ENCODE results near the gene PRR15. TPM values are rescaled to one million over a fixed set of nuclear protein-coding genes. Genes with fewer than 3 reads are reported as not detected.

PRR15 gene
- total RNA-seq, 2 donors from 2014 or later = 2.3 to 4.7 TPM

GRCh38 chr7:29561271-29561670 is 2.4 kb upstream of the PRR15 start:
- no peak for DNase-seq
- H3K27ac ChIP-seq = no peak overlapping the region
- H3K9me3 ChIP-seq = no peaks in the 10 kb centered on the region
- intact Hi-C loops (cut with DNase I) = no loop called here
- H3K27me3 ChIP-seq = no peaks in the 10 kb centered on the region
- 86% methylated on average over 7 of the region's 7 CpGs for WGBS, 2 donors
- TF ChIP-seq CTCF (IDR thresholded peaks at IDR 0.05) (no peak), POLR2A (IDR thresholded peaks at IDR 0.05) (no peak)
- no peaks in the 10 kb centered on the region for H3K36me3 ChIP-seq (replicated peaks in 1 of 2; ENCODE audit: insufficient read depth in 1 of 2, low read depth in 2 of 2)
- H3K4me1 ChIP-seq = peaks cover 11% of the 10 kb centered on the region
- ATAC-seq = no peak
- no peak overlapping the region for H3K4me3 ChIP-seq

GRCh38 chr7:29562307-29562706 is 1.3 kb upstream of the PRR15 start:
- H3K27ac ChIP-seq = no peak overlapping the region
- peaks cover 11% of the 10 kb centered on the region for H3K4me1 ChIP-seq
- TF ChIP-seq POLR2A (IDR thresholded peaks at IDR 0.05) = no peak
- no peak for TF ChIP-seq CTCF (IDR thresholded peaks at IDR 0.05)
- no peaks in the 10 kb centered on the region for H3K36me3 ChIP-seq (replicated peaks in 1 of 2; ENCODE audit: insufficient read depth in 1 of 2, low read depth in 2 of 2)
- H3K27me3 ChIP-seq = no peaks in the 10 kb centered on the region
- DNase-seq (no peak), ATAC-seq (no peak)
- H3K4me3 ChIP-seq = no peak overlapping the region
- 78 to 84% methylated on average over 6 of the region's 6 CpGs for WGBS, 2 donors
- intact Hi-C loops (cut with DNase I) = no loop called here
- H3K9me3 ChIP-seq = no peaks in the 10 kb centered on the region

DNA sequence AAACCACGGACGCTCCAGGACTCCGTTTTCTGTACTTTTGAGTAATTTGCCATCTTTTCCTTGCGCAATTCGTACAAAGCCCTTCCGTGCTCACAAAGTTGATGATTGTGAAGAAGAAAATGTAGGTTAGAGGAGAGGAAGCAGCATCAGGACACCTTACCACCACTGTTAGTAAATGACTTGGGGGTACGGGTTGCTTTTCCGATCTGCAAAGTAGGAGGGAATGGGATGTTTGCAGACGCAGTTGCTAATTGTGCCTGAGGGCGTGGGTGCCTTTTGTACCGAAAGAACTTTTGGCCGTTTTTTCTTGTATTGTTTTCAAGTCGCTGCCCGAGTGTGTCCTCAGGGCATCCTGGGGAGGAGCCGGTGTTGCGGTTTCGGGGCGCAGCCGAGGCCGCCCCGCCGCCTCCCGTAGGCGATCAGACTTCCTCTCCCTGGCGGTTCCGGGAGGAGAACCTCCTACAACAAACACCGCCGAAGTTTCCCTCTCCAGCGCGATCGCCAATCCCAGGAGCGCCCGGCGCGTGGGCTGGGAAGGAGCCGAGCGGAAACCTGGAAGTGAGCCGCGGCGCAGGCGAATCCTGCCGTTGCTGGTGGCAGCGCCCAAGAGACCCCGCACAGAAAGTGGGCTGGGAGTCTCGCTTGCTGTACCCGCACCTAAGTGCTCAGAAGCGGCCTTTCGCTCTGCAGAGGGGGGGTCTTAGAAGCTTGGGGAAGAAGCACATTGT is 1.0 kb downstream of the PRR15 start:
- Histone ChIP-seq H3K4me3 (peak overlapping the region; percentile 69 to 72), H3K36me3 (replicated peaks in 1 of 2; ENCODE audit: insufficient read depth in 1 of 2, low read depth in 2 of 2) (no peaks in the 10 kb centered on the region), H3K27ac (peak overlapping the region; percentile 47 to 78 (median 71)), H3K27me3 (no peaks in the 10 kb centered on the region), H3K4me1 (peaks cover 11% of the 10 kb centered on the region), H3K9me3 (no peaks in the 10 kb centered on the region)
- TF ChIP-seq POLR2A (IDR thresholded peaks at IDR 0.05) (peak in 2 of 3 donors; percentile 34 to 38), CTCF (IDR thresholded peaks at IDR 0.05) (peak in 2 of 7 experiments; percentile 9 to 10)
- intact Hi-C loops (cut with DNase I) = no loop called here
- peak; percentile 55 to 67 (median 58) for DNase-seq
- 0 to 1% methylated on average over 34 to 48 of the region's 48 CpGs for WGBS, 2 donors
- peak; percentile 54 for ATAC-seq

DNA sequence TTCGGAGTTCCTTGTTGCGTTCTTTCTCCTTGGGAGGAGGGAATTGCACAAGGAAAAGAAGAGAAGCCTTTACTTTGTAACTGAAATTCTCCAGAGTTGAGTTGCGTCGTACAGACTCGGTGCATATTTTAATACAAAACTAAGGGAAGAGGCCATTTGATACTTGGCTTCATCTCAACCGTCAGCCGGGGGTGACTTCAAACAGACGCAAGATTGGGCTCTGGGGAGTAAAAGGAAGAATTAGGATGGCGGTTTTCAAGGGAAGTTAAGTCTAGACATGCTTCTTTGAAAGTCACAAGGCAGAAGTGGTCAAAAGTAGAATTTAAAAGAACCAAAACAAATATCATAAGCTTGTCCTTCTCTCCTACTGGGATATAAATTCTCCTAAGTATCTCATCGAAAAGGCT is 1.6 kb downstream of the PRR15 start:
- intact Hi-C loops (cut with DNase I) = no loop called here
- peak overlapping the region in 1 of 2 donors; percentile 69 for H3K4me3 ChIP-seq
- DNase-seq (no peak), ATAC-seq (no peak)
- TF ChIP-seq POLR2A (IDR thresholded peaks at IDR 0.05) (no peak), CTCF (IDR thresholded peaks at IDR 0.05) (no peak)
- no peaks in the 10 kb centered on the region for H3K27me3 ChIP-seq
- WGBS, 2 donors = 22 to 37% methylated on average over 10 of the region's 10 CpGs
- H3K27ac ChIP-seq = peak overlapping the region in 3 of 4 donors; percentile 70 to 78 (median 72)
- no peaks in the 10 kb centered on the region for H3K36me3 ChIP-seq (replicated peaks in 1 of 2; ENCODE audit: insufficient read depth in 1 of 2, low read depth in 2 of 2)
- no peaks in the 10 kb centered on the region for H3K9me3 ChIP-seq
- peaks cover 11% of the 10 kb centered on the region for H3K4me1 ChIP-seq

- no peaks in the 10 kb centered on the region for H3K9me3 ChIP-seq
- H3K36me3 ChIP-seq (replicated peaks in 1 of 2; ENCODE audit: insufficient read depth in 1 of 2, low read depth in 2 of 2) = no peaks in the 10 kb centered on the region
- DNase-seq = no peak
- H3K4me3 ChIP-seq = no peak overlapping the region
- ATAC-seq = no peak
- H3K4me1 ChIP-seq = peaks cover 11% of the 10 kb centered on the region
- intact Hi-C loops (cut with DNase I) = no loop called here
- H3K27me3 ChIP-seq = no peaks in the 10 kb centered on the region
- H3K27ac ChIP-seq = no peak overlapping the region
- WGBS, 2 donors = 49 to 83% methylated on average over 11 to 13 of the region's 13 CpGs
- TF ChIP-seq CTCF (IDR thresholded peaks at IDR 0.05) = no peak
- TF ChIP-seq POLR2A (IDR thresholded peaks at IDR 0.05) = no peak
Observed at GRCh38 chr7:29565634-29565981, 2.0 kb downstream of the PRR15 start.
